Astrocyte of the cerebellum (primary cell): ENCODE measurements around the gene CCL16.

Source experiments
- DNase-seq: peaks from one replicate; pipeline ENCODE4 v3.0.0-alpha.2; 2011; ENCODE audit warnings: low read depth
- H3K4me3 ChIP-seq: 2 replicates; pipeline ENCODE4 v1.5.1; 2011; ENCODE audit warnings: mild to moderate bottlenecking, low read depth, low read length, moderate library complexity
- in situ Hi-C: cut with HindIII; loops from 2 replicates; pipeline ENCODE4 v1.10.0; 2017; ENCODE audit warnings: low sequenced_read_pairs
- TF ChIP-seq, protein P1 (sequence below): IDR thresholded peaks from 2 replicates; pipeline ENCODE4 v1.5.1; 2012; ENCODE audit warnings: low read length, low read depth, moderate library complexity, mild to moderate bottlenecking; ENCODE audit errors: missing control alignments

CCL16 gene

DNA sequence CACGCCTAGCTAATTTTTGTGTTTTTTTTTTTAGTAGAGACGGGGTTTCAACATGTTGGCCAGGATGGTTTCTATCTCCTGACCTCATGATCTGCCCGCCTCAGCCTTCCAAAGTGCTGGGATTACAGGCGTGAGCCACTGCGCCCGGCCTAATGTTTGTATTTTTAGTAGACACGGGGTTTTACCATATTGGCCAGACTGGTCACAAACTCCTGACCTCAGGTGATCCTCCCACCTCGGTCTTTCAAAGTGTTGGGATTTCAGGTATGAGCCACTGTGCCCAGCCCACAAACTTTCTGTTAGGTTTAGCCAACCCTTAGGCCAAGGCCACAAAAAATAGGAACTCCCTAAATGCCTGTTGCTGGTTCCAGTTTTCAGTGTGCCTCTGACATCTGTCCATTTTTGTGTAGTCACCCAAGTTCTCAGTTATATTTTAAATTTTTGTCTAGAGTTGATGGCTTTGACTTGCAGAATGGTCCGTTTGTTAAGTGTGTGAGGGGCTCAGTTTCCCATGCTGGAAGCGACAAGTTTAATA is 12.7 kb downstream of the CCL16 start:
- DNase-seq: no peak
- in situ Hi-C loops: no loop called here

DNA sequence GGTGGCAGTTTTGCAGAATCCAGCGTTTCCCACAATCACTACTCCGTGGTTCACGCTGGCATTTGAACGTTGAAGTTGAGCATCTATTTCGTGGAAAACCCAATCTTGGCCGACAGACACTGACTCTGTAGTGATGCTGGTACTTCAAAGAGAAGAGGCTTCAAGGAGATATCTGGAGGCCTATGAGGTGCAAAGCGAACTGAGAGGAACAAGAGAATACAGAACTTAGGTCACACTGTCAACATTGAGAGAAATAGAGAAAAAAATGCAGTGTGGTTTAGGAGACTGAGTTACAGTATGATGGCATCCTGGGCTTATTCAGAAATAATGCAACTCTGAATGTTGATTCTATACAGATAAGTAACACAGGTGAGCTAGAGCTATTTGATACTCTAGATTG is 16.0 kb downstream of the CCL16 start:
- in situ Hi-C loops: no loop called here
- H3K4me3 ChIP-seq: no peak overlapping the region
- TF ChIP-seq, protein P1, sequence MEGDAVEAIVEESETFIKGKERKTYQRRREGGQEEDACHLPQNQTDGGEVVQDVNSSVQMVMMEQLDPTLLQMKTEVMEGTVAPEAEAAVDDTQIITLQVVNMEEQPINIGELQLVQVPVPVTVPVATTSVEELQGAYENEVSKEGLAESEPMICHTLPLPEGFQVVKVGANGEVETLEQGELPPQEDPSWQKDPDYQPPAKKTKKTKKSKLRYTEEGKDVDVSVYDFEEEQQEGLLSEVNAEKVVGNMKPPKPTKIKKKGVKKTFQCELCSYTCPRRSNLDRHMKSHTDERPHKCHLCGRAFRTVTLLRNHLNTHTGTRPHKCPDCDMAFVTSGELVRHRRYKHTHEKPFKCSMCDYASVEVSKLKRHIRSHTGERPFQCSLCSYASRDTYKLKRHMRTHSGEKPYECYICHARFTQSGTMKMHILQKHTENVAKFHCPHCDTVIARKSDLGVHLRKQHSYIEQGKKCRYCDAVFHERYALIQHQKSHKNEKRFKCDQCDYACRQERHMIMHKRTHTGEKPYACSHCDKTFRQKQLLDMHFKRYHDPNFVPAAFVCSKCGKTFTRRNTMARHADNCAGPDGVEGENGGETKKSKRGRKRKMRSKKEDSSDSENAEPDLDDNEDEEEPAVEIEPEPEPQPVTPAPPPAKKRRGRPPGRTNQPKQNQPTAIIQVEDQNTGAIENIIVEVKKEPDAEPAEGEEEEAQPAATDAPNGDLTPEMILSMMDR: no peak
- DNase-seq: no peak

More for the DNA sequence above, 12.7 kb downstream of the CCL16 start:
- TF ChIP-seq, protein P1: no peak
- H3K4me3 ChIP-seq: no peak overlapping the region

DNA sequence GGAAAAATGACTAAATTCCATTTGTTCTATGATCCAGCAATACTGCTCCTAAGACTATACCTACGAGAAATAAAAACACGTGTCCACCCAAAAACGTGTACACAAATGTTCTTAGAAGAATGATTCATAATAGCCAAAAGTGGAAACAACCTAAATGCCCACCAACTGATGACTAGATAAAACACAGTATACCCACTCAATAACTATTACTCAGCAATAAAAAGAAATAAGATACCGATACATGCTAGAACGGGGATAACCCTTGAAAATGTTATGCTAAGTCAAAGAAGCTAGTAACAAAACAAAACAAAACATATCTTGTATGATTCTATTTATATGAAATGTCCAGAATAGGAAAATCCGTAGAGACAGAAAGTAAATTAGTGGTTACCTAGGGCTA is 17.6 kb downstream of the CCL16 start:
- in situ Hi-C loops: no loop called here
- TF ChIP-seq, protein P1: no peak
- no peak overlapping the region for H3K4me3 ChIP-seq
- DNase-seq: no peak

DNA sequence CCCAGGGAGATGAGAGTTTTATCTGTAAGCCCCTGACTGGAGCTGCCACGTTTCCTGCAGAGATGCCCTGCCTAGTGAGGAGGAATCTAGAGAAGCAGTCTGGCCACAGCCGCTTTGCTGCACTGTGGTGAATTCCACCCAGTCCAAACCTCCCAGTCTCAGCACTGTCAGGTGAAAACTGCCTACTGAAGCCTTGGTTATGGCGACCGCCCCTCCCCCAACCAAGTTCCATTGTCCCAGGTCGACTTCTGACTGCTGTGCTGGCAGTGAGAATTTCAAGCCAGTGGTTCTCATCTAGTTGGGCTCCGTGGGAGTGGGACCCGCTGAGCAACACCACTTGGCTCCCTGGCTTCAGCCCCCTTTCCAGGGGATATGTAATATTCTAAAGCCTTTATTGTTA is 27.6 kb downstream of the CCL16 start:
- no peak for DNase-seq
- in situ Hi-C loops: no loop called here
- no peak overlapping the region for H3K4me3 ChIP-seq
- TF ChIP-seq, protein P1: no peak

DNA sequence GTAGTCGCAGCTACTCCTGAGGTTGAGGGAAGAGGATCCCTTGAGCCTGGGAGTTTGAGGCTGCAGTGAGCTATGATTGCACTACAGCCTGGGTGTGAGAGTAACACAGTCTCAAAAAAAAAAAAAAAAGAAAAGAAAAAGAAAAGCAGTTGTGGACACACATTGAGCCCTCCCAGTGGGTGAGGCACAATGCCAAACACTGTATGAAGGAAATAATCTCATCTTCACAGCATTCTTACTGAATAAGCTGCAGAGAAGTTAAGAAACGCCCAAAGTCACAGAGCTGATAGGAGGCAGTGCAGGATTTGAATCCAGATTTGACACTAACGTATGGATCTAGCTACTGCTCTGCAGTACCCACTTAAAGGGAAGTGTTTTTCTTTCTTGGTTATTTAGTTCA is 31.9 kb downstream of the CCL16 start:
- in situ Hi-C loops: no loop called here
- TF ChIP-seq, protein P1: no peak
- no peak for DNase-seq
- no peak overlapping the region for H3K4me3 ChIP-seq

DNA sequence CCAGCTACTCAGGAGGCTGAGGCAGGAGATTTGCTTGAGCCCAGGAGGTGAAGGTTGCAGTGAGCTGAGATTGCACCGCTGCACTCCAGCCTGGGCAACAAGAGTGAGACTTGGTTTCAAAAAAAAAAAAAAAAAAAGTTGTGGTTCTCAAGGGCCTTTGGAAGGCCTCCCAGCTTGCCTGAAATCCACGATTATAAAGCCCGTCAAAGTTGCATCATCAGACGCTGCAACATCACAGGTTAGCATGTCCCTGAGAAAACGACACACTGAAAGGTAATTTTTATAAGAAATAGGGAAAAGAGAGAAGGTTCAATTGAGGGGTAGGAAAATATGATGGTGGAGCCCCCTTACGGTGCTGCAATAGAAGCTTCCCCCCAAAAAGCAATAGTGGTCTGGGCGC is 33.2 kb downstream of the CCL16 start:
- H3K4me3 ChIP-seq: no peak overlapping the region
- TF ChIP-seq, protein P1: no peak
- DNase-seq: no peak
- in situ Hi-C loops: no loop called here
